Stimulated activated naive B cell treated with anti-CD40 and anti-IgM and Interleukin-4, amounts not matched to agents 10 μg/mL and 1 μg/mL and 100 μg/mL, for 72 hours (primary cell): ENCODE data around the gene SFRP4.
"Not testable (repeated sequence)": the region's sequence is repeated elsewhere in the genome, so short reads cannot be mapped to it uniquely, and the experiment has no call there.

Experiments
- ATAC-seq, 2 donors: fragments of 150-1000 bp; cut with Tn5 transposase; replicated peaks; 2 replicates each; pipeline ENCODE4 v1.10.0; 2021; ENCODE audit warnings: moderate library complexity in 1 of 2
- DNase-seq: peaks from one replicate; pipeline ENCODE4 v3.0.0; 2021
- H3K27ac Mint-ChIP-seq: one replicate; pipeline ENCODE4 v1.8.0; 2022; ENCODE audit warnings: mild to moderate bottlenecking, mixed read lengths
- H3K27me3 Mint-ChIP-seq, 2 donors: one replicate each; pipeline ENCODE4 v1.8.0; 2022; ENCODE audit warnings: mixed read lengths in 2 of 2
- H3K36me3 Mint-ChIP-seq, 2 donors: one replicate each; pipeline ENCODE4 v1.8.0; 2022; ENCODE audit warnings: mixed read lengths in 2 of 2, mild to moderate bottlenecking in 1 of 2
- H3K4me1 Mint-ChIP-seq, 2 donors: one replicate each; pipeline ENCODE4 v1.8.0; 2022; ENCODE audit warnings: mixed read lengths in 2 of 2, mild to moderate bottlenecking in 1 of 2
- H3K4me3 Mint-ChIP-seq, 2 donors: one replicate each; pipeline ENCODE4 v1.8.0; 2022; ENCODE audit warnings: mild to moderate bottlenecking in 2 of 2, mixed read lengths in 2 of 2, moderate library complexity in 1 of 2
- H3K9me3 Mint-ChIP-seq, 2 donors: one replicate each; pipeline ENCODE4 v1.8.0; 2022; ENCODE audit warnings: mixed read lengths in 2 of 2, mild to moderate bottlenecking in 1 of 2

SFRP4 gene

GRCh38 chr7:37916673-37917660 is at the start of gene SFRP4:
SFRP4 (minus strand) TSS chr7:37916817; CDS start chr7:37916537, 280 bp downstream.
- peak in 1 of 2 donors; percentile 34 for ATAC-seq
- peak within 1 kb of the TSS; percentile 85 for H3K27ac Mint-ChIP-seq
- no peak for DNase-seq
- H3K4me1 Mint-ChIP-seq = peaks cover 21 to 41% of the 10 kb centered on the region in 2 donors
- no peaks in the 10 kb centered on the region for H3K36me3 Mint-ChIP-seq
- H3K4me3 Mint-ChIP-seq = peak within 1 kb of the TSS; percentile 39 to 74
- peaks cover 60 to 68% of the 10 kb centered on the region in 2 donors for H3K27me3 Mint-ChIP-seq
- H3K9me3 Mint-ChIP-seq = no peaks in the 10 kb centered on the region

DNA sequence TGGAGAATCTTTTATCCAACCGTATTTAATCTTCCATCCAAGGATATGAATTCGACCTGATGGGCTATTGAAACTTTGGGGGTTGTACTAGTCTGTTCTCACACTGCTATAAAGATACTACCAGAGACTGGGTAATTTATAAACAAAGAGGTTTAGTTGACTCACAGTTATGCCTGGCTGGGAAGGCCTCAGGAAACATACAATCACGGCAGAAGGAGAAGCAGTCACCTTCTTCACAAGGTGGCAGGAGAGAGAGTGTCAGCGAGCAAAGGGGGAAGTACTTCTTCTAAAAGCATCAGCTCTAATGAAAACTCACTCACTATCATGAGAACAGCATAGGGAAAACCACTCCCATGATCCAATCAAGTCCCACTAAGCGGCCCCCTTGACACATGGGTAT is 47.6 kb upstream of the SFRP4 start:
- H3K27ac Mint-ChIP-seq = no peak overlapping the region
- no peaks in the 10 kb centered on the region for H3K9me3 Mint-ChIP-seq
- H3K27me3 Mint-ChIP-seq = no peaks in the 10 kb centered on the region
- no peaks in the 10 kb centered on the region for H3K36me3 Mint-ChIP-seq
- H3K4me1 Mint-ChIP-seq = no peaks in the 10 kb centered on the region
- H3K4me3 Mint-ChIP-seq = no peak overlapping the region
- ATAC-seq (no peak), DNase-seq (no peak)

DNA sequence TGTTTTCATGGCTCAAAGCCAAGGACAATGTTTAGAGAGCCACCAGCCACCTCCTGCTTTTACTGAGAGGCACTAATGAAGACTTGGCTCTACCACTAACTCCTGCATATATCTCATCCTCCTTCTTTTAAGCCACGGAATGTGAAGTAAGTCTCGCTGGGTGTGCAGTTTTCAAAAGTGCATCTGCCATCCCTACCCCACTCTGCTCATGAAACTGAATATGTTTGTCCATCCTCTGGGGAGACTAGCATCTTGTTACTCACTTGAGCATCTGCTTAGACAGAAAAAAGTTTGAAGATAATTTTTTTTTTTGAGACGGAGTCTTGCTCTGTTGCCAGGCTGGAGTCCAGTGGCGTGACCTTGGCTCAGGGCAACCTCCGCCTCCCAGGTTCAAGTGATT is 44.6 kb upstream of the SFRP4 start:
- ATAC-seq = no peak
- no peaks in the 10 kb centered on the region for H3K4me1 Mint-ChIP-seq

GRCh38 chr7:37960483-37960882 is 43.9 kb upstream of the SFRP4 start:
- peaks cover 0 to 2% of the 10 kb centered on the region in 2 donors for H3K9me3 Mint-ChIP-seq
- peaks cover 0 to 6% of the 10 kb centered on the region in 2 donors for H3K4me1 Mint-ChIP-seq
- peaks cover 0 to 5% of the 10 kb centered on the region in 2 donors for H3K27me3 Mint-ChIP-seq
- no peak overlapping the region for H3K27ac Mint-ChIP-seq
- no peak for ATAC-seq
- DNase-seq = no peak
- H3K36me3 Mint-ChIP-seq = no peaks in the 10 kb centered on the region
- H3K4me3 Mint-ChIP-seq = no peak overlapping the region

More for the DNA sequence above, 44.6 kb upstream of the SFRP4 start:
- Mint-ChIP-seq H3K27ac (no peak overlapping the region), H3K36me3 (no peaks in the 10 kb centered on the region), H3K27me3 (no peaks in the 10 kb centered on the region), H3K4me3 (no peak overlapping the region), H3K9me3 (no peaks in the 10 kb centered on the region)
- DNase-seq = no peak

DNA sequence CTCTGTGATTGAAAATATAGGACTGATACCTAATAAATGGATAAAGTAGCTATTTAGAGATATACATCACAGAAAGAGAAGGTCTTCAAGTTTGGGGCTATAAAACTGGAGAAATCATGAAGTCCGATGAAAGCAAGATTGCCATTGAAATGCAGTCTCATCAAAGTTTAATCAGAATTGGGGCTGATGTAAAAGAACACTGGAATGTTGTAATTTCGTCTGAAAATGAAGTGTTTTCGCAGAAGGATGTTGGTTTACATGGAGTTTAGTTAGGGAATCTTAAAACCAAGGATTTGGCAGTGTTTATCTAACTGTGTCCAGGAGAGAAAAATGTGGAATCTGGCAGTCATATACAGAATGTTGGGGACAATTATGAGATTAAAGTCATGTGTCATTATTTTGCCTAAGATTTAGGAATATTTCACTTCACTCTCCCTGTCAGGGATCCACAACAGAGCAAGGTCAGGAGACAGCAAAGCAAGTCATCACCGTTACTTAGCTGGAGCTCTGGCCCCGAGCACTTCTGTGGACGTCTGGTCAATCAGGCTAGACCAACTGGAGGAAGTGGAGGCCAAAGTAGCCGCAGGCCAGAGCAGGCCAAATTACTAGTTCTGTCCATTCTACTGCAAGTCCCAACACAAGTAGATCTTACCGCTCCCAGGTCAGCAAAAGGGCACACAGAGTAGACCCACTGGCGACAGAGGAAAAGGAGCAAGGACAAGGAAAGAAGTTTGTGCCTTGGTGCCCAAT is 40.8 kb upstream of the SFRP4 start:
- H3K36me3 Mint-ChIP-seq = no peaks in the 10 kb centered on the region
- peaks cover 0 to 6% of the 10 kb centered on the region in 2 donors for H3K4me1 Mint-ChIP-seq
- ATAC-seq (no peak), DNase-seq (no peak)
- H3K27me3 Mint-ChIP-seq = peaks cover 0 to 5% of the 10 kb centered on the region in 2 donors
- no peak overlapping the region for H3K27ac Mint-ChIP-seq
- no peak overlapping the region for H3K4me3 Mint-ChIP-seq
- H3K9me3 Mint-ChIP-seq = peaks cover 0 to 2% of the 10 kb centered on the region in 2 donors

- no peak for DNase-seq
- Mint-ChIP-seq H3K9me3 (peaks cover 0 to 2% of the 10 kb centered on the region in 2 donors), H3K27ac (no peak overlapping the region), H3K27me3 (peaks cover 0 to 5% of the 10 kb centered on the region in 2 donors), H3K4me1 (peaks cover 0 to 6% of the 10 kb centered on the region in 2 donors), H3K36me3 (no peaks in the 10 kb centered on the region), H3K4me3 (no peak overlapping the region)
- no peak for ATAC-seq
Measured at GRCh38 chr7:37956791-37957190, 40.2 kb upstream of the SFRP4 start.

DNA sequence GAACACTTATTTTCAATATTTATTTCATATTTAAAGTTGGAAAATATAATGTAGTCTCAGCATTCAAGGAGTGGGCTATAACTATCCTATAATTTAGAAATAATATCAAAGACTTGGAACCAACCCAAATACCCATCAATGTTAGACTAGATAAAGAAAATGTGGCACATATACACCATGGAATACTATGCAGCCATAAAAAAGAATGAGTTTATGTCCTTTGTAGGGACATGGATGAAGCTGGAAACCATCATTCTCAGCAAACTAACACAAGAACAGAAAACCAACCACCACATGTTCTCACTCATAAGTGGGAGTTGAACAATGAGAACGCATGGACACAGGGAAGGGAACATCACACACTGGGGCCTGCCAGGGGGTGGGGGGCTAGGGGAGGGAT is 37.6 kb upstream of the SFRP4 start:
- not testable (repeated sequence) for H3K36me3 Mint-ChIP-seq, H3K4me3 Mint-ChIP-seq, H3K27me3 Mint-ChIP-seq, H3K27ac Mint-ChIP-seq, ATAC-seq, H3K9me3 Mint-ChIP-seq, DNase-seq, H3K4me1 Mint-ChIP-seq

DNA sequence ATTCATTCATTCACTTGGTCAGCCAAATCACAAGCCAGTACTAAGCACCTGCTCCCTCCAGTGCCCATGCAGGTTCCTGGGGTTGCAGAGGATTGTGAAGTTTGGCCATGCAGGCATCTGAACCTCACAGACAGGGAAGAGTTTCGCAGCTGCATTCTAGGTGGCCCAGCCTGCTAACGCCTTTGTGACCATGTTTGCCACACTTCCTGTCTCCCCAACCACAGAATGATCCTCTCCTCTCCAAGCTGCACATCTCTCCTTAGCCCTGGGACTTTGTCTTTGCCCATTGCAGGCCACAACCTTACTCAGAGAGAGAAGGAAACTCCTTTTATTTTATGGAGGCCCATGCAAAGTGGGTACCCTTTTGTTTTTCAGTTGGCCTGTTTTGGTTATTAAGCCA is 35.6 kb upstream of the SFRP4 start:
- ATAC-seq (no peak), DNase-seq (no peak)
- no peak overlapping the region for H3K27ac Mint-ChIP-seq
- H3K4me3 Mint-ChIP-seq = no peak overlapping the region
- H3K36me3 Mint-ChIP-seq = no peaks in the 10 kb centered on the region
- peaks cover 0 to 6% of the 10 kb centered on the region in 2 donors for H3K4me1 Mint-ChIP-seq
- H3K27me3 Mint-ChIP-seq = peaks cover 0 to 5% of the 10 kb centered on the region in 2 donors
- peaks cover 0 to 2% of the 10 kb centered on the region in 2 donors for H3K9me3 Mint-ChIP-seq

DNA sequence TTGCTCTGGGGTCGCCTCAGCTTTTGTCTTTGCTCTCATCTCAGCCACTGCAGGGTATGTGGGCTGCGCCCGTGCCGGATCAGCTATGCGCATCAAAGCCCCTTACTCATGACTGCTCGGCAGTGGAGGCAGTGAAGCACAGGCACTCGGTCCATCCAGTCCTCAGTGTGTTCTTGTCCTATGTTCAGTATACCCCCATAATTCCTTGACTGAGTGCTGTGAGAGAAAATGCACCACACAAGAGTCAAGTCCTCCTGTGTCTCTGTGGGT is 31.3 kb upstream of the SFRP4 start:
- peaks cover 2 to 5% of the 10 kb centered on the region in 2 donors for H3K9me3 Mint-ChIP-seq
- no peak overlapping the region for H3K4me3 Mint-ChIP-seq
- ATAC-seq (no peak), DNase-seq (no peak)
- H3K36me3 Mint-ChIP-seq = no peaks in the 10 kb centered on the region
- no peaks in the 10 kb centered on the region for H3K27me3 Mint-ChIP-seq
- H3K27ac Mint-ChIP-seq = no peak overlapping the region
- H3K4me1 Mint-ChIP-seq = peaks cover 0 to 4% of the 10 kb centered on the region in 2 donors

DNA sequence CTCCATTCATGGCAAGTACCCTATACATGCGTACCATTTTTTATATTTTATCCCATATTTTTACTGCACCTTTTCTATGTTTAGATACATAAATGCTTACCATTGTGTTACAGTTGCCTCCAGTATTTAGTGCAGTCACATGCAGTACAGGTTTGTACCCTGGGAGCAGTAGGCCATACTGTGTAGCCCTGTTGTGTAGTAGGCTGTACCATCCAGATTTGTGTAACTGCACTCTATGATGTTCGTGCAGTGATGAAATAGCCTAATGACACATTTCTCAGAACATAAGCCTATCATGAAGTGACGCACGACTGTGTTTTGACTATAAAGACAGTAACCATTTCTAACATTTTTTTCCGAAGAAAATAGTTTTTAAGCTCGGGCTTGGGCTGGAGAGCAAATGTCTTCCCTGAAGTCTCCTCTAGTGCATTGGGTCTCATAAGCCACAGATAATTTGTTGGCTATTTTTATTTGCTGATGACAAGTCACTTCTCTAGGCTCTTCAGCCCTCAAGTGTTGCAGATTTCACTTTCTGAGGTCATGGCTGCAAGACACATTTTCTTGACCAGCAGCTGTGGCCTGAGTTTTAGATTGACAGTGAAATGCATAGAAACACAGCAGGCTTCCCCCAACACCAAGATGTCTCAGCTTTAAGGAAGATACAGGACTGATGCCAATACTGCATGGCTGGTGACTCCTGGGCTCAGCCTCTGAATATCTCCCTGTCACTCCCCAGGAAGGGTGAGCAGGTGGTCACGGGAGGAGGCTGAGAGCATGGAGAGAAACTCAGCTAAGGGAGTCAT is 30.7 kb upstream of the SFRP4 start:
- ATAC-seq (no peak), DNase-seq (no peak)
- H3K4me3 Mint-ChIP-seq = no peak overlapping the region
- peaks cover 0 to 4% of the 10 kb centered on the region in 2 donors for H3K4me1 Mint-ChIP-seq
- no peaks in the 10 kb centered on the region for H3K36me3 Mint-ChIP-seq
- peaks cover 2 to 5% of the 10 kb centered on the region in 2 donors for H3K9me3 Mint-ChIP-seq
- H3K27ac Mint-ChIP-seq = no peak overlapping the region
- no peaks in the 10 kb centered on the region for H3K27me3 Mint-ChIP-seq

DNA sequence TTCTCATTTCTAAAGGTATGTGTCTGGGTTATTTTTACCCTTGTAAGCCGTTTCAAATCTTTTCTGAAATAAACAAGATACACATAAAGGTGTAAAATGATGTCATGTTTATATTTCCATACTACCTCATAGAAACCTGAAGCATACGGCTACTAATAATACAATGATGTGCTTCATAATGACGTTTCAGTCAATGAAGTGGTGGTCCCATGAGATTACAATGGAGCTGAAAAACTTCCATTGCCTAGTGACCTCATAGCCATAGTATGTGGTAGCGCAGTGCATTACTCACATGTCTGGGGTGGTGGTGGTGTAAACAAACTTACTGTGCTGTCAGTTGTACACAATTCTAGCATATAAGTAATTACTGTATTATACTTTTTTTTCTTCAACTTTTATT is 28.7 kb upstream of the SFRP4 start:
- peaks cover 2 to 5% of the 10 kb centered on the region in 2 donors for H3K9me3 Mint-ChIP-seq
- ATAC-seq = no peak
- no peak for DNase-seq
- no peaks in the 10 kb centered on the region for H3K36me3 Mint-ChIP-seq
- H3K27me3 Mint-ChIP-seq = no peaks in the 10 kb centered on the region
- H3K4me1 Mint-ChIP-seq = peaks cover 0 to 4% of the 10 kb centered on the region in 2 donors
- H3K27ac Mint-ChIP-seq = no peak overlapping the region
- no peak overlapping the region for H3K4me3 Mint-ChIP-seq

- Mint-ChIP-seq H3K9me3 (peaks cover 2 to 5% of the 10 kb centered on the region in 2 donors), H3K27me3 (no peaks in the 10 kb centered on the region), H3K27ac (no peak overlapping the region), H3K4me3 (no peak overlapping the region), H3K4me1 (peaks cover 0 to 4% of the 10 kb centered on the region in 2 donors), H3K36me3 (no peaks in the 10 kb centered on the region)
- ATAC-seq (no peak), DNase-seq (no peak)
Measured at GRCh38 chr7:37944737-37945054, 28.1 kb upstream of the SFRP4 start.

DNA sequence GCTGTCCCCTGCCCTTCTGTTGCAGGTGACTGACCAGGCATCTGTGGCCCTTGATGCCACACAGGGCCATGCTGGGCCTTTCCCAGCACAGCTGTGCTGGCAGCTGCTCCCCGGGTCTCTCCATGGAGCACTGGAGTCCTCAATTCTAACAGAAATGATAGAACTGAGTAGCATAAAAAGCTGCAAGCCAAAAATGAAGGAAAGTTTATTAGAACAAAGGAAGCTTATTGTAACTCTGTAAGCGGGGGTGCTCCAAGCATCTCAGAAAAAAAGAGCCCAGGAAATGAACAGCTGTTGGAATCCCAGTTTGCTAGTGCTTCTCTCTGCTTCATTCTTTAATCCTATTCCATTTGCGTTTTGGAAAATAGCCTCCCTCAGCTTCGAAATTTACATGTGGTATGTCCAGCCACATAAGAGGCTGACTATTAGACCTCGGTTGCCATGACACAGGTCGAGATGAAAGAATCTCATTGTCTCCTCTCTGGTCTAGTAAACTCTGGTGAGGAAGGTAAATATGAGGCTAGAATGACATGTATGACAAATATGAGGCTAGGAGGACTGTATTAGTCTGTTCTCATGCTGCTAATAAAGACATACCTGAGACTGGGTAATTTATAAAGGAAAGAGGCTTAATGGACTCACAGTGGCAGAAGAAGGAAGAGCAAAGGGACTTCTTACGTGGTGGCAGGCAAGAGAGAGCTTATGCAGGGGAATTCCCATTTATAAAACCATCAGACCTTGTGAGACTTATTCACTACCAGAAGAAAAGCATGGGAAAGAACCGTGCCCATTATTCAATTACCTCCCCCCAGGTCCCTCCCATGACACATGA is 27.5 kb upstream of the SFRP4 start:
- Mint-ChIP-seq H3K9me3 (peaks cover 2 to 5% of the 10 kb centered on the region in 2 donors), H3K27ac (no peak overlapping the region), H3K4me1 (peaks cover 0 to 4% of the 10 kb centered on the region in 2 donors), H3K4me3 (no peak overlapping the region), H3K36me3 (no peaks in the 10 kb centered on the region), H3K27me3 (no peaks in the 10 kb centered on the region)
- no peak for DNase-seq
- ATAC-seq = peak in 1 of 2 donors; percentile 29
